Hindlimb muscle (tissue), 1 donor: ENCODE data around the gene GALNT1. TPM values are rescaled to one million over a fixed set of nuclear protein-coding genes. Genes with fewer than 3 reads are reported as not detected.
A peak's percentile ranks its signal among the peaks of the same experiment; 100 is the strongest.

Experiments
- DNase-seq: peaks from one replicate; pipeline ENCODE4 v3.0.0-alpha.2; 2013
- polyA plus RNA-seq: library from polyadenylated mRNA; unstranded; fragments of 120-200 nt; gene quantifications from one replicate; pipeline ENCODE4 v1.2.1, GENCODE V29; 2013; ENCODE audit not compliant: insufficient read length

Gene GALNT1
- polyA plus RNA-seq, 1 donor, result 83.8 TPM

DNA sequence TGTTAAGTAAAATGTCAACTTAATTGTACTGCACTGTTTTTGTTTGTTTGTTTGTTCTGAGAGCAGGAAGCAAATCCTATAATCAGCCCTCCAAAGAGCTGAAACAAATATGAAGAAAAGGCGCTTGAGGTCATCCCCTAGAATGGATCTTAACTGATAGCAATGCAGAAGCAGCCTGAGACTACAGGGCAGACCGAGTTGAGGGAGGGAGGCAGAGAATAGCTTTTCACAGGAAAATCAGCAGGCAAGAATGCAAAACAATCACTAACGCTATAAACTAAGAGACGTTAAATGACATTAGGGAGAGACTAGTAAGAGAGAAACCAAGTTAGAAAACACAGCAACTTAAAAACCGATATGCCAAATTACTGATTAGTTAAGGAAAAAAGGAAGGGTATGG, 37.2 kb downstream of the GALNT1 start:
- no peak for DNase-seq

DNA sequence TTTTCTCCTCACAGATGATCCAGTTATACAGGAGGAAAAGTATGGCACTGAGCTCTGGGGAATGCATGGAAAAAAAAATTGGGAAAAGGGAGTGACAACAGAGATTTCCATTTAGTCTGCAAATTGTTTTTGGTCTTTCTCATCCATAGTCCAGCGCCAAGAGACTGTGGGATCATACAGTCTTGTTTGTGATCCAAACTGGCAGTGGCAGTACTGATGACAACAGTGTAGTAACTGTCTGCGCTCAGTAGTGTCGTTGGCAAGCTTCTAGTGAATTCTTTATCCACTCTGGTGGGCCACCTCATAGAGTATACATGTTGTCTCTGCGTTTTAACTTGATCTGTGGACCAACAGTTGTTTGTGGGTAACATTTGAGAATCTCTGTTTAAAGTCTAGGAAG, 37.9 kb downstream of the GALNT1 start:
- peak; percentile 42 for DNase-seq

DNA sequence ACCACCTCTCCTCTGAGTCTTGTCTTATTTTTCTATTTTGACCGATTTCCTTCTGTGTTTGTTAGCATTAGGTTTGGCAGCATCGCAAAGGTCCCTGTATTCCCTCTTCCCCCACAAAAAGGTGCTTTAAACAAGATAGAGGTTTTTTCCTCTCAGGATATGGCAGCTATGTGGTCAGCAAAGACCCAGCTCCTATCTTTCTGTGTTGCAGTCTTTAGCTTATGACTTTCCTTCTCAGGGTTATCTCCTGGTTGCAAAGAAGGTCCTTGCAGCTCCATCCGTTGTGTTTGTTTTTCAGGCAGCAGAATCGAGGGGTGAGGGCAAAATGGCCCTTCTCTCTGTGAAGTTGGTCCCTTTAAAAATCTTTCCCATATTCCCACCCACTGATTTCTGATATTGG, 38.4 kb downstream of the GALNT1 start:
- no peak for DNase-seq

DNA sequence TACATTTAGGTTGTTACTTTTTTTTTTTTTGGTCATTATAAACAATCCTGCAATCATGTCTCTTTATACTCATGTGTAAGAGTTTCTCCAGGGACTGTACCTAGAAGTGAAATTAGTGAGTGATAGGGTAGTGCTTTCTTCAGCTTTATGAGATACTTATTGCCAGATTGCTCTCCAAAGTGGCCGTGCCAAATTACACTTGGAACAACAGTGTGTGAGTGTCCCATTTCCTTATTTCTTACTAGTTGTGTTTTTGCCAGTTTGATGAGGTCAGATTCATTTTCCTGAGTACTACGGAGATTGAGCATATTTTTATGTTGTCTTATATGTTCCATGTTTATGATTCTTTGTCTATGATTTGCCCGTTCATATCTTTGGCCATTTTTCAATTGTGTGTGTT, 39.2 kb downstream of the GALNT1 start:
- DNase-seq, result no peak

DNA sequence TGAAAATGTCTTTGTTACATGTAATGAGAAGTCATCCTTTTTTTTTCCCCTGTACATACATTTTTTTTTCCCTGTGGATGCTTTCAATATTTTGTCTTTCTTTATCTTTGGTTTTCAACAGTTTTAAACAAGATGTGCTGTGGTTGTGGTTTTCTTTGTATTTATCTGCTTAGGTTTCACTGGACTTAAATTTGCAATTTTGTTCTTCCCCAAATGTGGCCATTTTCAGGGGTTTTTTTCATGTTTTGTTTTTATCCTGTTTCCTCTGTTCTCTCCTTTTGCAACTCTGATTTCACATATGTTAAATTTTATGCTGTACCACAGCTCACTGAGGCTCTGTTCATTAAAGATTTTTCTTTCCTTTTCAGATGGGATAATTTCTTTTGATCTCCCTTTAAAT, 41.7 kb downstream of the GALNT1 start:
- DNase-seq, result no peak

DNA sequence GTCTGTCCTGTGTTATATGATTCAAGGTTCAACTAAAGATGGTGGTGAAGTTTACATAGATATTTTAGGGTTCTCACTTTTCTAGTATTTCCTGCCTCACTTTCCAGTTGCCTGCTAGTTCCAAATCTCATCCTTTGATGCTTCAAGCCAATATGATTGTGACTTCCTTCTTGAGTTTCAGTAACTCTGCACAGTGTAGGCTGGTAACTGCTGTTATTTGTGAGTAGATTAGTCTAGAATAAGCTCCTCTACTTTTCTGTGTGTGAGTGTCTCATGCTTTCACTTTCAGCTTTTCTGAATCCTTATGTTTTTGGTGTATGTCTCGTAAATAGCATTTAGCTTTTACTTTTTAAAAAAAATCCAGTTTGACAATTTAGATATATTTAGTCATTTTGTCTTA, 42.6 kb downstream of the GALNT1 start:
- DNase-seq, result no peak

DNA sequence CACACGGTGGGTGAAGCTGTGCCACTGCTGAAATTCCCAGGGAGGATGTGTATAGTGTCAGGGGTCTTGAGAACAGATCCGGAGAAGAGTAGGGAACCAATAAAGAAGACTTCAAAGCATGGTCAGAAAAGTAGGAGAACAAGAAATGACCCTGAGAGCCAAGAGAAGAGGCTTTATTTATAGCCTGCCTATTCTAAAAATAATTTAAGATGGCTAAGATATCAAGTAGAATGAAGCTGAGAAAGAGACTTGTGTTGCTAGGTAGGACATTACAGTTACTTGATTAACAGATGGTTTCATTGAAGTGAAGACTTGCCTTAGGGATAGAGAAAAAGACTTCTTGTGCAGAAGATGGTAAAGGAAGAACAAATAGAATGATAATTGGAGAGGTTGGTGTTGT, 43.7 kb downstream of the GALNT1 start:
- DNase-seq, result no peak

DNA sequence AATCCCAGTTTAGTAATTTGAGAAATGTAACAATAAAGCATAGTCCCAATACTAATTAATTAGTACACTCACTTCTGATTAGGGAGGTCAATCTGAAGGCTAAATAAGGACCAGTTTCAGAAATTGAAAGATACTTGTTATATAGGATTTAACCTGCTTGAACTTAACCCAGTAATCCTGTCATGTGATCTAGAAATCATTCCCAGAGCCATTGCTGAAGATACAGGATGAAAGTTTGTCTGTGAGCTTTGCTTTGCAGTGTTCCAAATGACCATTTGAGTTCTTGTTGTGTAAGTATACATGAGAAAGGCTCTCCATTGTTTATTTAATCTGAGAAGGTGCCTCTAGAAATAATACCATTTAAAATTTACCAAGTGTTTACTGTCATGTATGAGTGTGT, 52.2 kb downstream of the GALNT1 start:
- DNase-seq, result no peak

DNA sequence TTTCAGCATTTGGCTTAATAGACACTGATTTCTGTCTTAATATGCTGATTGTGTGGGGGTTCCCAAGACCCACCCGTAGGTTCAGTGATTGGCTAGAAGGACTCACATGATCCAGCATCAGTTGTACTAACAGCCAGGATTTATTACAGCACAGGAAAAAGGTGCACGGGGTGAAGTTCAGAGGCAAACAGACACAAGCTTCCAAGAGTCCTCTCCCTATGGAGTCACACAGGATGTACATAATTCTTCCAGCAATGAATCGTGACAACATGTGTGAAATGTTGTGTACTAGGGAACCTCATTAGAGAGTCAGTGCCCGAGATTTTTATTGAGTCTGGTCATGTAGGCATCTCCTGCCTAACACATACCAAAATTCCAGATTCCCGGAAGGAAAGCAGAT, 52.8 kb downstream of the GALNT1 start:
- no peak for DNase-seq

DNA sequence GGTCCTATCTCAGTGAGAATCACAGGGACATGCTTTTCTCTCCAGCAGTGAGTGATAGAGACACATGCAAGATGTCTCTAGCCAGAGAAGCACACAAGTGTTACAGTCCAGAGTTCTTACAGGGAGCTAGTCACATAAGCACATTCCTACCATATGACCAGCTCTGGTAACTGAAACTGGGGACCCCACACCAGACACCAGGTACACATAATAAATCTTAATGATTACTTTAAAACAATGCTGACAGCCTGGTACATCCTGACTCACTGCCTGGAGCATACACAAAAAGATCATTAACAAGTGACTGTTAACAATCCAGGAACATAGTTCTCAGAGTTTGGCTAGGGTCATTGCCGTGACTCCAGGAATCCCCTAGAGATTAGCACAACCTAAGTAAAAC, 53.6 kb downstream of the GALNT1 start:
- DNase-seq, result no peak

DNA sequence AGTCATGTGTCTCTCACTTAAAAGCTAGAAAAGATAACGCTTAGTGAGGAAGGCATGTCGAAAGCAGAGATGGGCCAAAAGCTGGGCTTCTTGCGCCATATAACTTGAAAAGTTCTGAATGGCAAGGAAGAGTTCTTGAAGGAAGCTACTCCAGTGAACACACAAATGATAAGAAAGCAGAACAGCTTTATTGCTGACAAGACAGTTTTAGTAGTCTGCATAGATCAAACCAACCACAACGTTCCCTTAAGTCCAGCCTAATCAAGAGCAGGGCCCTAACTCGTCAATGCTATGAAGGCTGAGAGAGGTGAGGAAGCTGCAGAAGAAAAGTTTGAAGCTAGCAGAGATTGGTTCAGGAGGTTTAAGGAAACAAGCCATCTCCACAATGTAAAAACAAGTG, 55.7 kb downstream of the GALNT1 start:
- DNase-seq, result no peak

DNA sequence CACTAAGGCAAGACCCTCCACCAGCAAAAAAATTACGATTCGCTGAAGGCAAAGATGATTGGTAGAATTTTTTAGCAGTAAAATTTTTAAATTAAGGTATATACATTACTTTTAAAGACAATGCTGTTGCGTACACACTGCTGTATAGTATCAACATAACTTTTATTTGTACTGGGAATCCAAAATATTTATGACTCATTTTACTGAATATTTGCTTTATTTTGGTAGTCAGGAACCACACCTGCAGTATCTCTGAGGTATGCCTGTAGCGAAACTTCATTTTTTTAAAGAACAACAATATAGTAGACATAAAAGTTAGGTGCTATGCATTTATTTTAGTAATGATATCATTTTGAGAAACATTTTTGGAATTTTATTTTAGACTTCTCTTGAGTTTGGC, 57.8 kb downstream of the GALNT1 start:
- DNase-seq, result no peak

DNA sequence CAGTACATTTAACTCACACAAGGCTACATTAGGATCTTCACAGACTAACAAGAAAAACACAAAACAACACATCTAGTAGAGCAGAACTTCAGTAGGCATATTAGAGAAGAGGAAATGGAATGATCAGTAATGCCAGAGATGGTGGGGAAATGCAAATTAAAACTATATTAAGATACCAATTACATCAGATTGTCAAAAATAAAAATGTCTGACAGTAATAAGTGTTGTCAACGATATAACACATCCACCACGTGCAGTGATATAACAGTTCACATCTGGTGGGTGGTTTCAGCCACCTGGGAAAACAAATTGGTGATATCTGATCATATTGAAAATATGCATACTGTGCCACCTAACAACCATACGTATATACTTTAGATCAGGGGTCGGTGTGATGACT, 59.9 kb downstream of the GALNT1 start:
- DNase-seq, result no peak

DNA sequence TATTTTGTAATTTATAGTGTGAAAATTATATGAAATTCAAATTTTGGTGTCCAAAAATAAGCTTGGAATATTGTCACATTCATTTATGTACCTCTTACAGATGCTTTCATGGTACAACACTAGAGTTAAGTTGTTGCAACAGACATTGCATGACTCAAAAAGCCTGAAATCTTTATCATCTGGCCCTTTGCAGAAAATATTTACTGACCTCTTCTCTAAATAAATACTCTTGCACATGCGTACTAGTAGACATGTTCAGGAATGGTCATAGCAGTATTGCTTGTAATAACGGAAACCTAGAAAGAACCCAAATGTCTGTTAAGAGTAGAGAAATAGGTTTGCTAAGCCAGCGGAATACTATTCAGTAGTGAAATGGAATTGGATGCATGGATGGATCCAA, 60.4 kb downstream of the GALNT1 start:
- DNase-seq, result no peak

DNA sequence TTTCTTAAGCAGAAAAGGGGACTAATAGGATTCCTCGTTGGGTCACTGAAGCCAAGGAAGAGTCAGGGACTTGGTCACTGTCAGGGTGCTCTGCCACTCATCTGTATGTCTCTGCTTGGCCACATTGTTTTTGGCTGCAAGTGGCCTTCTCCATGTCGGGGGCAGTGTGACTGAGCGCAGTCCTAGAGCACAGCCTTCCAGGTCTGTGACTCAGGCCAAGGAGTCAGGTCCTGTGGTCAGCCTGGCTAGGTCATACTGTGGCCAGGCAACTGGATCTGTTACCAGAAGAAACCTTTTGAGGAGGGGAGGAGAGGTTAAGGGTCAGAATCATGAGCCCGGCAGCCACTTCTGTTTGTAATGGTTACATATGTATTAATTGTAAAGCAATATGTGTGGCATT, 61.3 kb downstream of the GALNT1 start:
- DNase-seq, result no peak

DNA sequence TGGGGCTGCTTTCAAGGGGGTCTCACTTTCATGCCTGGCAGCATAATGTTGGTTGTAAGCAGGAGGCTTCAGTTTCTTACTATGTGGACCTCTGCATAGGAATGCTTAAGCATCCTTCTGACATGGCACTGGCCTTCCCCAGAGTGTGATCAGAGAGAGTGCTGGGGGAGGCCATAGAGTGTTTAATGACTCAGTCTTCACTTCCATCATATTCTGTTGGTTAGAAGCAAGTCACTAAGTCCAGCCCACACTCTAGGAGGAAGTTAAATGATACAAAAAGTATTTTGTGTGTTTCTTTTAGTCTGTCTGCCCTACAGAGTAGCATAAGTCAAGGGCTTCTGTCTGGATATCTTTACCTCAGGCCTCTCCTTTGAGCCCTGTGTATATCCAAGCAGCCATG, 64.9 kb downstream of the GALNT1 start:
- no peak for DNase-seq

DNA sequence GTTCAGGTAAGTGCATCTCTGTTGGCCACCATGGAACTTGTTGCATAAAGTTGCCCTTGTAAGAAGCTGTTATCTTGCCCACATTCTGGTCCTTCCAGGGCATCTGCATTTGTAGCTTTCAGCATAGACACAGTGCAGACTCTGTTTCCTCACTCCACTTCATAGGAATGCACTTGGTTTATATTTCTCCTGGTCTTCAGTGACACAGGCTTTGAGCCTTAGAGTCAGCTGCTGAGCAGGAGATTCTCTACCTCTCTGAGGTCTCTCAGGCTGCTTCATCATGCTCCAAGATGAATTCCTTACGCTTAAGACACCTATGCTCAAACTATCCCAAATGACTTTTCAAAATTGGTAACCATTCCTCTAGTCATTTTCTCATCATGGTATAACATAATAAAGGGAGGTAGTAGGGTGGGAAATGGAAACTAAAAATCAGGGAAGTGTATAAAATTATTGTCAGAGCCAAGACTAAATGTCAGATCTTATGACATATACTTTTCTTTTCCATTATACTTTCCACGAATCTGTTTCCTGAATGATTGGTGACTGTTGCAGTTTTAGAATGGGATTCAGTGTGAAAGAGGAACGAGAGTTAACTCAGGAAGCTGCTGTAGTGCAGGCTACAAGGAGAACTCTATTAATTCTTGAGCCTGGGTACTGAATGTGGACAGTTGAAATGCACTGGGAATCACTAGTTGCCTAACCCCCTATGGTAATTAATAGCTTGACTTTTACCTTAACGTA, 72.0 kb downstream of the GALNT1 start:
- no peak for DNase-seq

DNA sequence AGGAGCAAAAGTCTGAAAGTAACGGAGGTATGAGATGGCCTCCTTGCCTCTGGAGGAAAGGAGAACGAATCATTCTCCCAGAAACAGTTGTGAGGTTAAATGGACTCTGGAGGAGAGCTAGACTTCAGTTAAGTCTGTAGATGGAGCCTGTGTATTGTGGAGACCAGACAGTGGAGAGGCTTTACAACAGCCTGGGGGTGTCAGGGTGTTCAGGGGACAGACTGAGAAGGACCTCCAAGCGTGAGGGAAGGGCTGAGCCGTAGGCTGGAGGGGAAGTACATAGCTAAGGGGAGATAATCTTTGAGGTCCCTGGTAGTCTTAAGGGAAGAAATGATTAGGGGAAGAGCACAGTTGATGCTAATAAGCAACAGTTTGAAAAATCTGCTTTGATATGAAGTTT, 76.6 kb downstream of the GALNT1 start:
- no peak for DNase-seq

DNA sequence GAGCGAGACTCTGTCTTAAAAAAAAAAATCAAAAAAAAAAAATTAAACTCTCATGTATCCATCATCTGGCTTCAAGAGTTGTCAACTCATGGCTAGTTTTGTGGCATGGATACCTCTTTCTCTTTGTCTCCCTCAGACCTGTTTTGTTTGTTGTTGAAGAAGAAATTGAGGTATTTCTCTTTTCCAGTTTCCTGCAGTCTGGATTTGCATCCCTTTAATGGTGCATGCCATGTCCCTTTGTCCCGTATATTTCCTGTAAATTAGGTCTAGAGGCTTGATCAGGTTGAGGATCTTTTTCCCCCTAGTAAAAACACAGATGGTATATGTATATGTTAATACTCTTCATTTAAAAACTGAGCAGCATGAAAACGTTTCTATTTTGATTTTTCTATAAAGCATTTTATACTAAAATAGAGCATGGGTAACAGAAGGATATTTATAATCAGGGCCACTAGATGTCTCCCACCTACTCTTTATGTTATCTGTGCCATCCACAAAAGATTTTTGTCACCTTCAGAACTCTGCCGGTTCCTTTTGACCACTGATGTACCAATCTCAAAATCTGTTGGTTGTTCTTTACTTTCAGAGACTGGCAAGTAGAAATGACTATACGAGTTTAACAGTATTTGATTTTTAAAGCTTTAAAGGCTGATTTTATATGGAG, 80.1 kb downstream of the GALNT1 start:
- no peak for DNase-seq

DNA sequence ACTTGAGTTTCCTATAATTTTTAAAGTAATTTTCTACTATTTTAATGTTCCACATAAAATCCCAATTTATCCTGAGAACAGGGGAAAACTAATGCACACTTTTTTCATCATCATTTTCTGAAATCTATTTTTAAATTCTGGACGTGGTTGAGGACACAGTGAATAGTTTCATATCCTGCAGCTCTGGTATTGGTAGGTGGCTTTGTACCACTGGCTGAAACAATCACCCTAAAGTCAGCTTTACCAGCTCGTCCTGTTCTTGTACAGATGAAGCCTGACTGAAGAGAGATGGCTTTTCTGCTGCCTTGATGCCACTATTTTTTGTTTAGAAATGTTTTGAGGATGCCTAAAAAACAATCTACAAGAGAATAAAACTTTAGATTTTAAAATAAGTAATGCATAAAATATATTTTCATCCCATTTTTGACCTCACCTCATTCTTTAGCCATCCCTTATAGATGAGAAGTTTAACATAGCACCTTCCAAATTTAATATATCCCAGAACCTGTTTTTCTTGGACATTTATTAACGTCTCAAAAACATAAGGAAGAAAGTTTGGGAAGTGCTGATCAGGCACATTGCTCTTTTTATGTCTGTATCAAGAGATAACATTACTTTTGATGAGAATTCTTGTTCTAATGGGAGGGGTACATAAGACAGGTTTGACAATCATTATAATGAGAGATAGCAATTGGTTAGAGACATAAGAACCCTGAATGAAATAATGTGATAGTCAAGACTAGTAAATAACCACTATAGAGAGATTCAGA, 80.9 kb downstream of the GALNT1 start:
- no peak for DNase-seq

DNA sequence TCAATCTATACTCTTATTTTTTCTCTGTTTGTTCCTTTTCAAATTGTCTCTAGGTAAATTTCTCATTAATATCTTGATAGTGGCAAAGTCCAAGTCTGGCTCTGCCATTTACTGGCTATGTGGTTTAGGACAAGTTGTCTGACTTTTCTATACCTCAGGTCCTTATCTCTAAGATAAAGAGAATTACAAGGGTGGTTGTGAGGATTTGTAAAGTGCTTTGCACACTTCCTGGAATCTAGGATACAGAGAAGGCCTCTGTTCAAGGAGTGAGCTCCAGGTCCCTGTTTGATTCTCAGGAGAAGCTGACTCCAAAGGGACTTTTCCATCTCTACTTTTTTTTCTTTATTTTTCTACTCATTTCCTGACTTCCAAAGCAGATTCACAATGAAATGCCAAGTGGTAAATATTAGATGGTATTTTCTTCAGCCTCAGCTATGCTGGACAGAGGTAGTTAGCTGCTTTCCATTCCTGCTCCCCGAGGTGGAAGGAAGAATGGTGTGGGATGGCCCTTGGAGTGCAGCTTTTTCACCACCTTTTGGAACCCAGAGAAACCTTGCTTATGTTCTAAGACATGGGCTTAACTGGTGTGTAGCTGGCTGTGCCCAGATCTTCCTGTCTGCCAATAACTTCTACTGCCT, 90.5 kb downstream of the GALNT1 start:
- no peak for DNase-seq

DNA sequence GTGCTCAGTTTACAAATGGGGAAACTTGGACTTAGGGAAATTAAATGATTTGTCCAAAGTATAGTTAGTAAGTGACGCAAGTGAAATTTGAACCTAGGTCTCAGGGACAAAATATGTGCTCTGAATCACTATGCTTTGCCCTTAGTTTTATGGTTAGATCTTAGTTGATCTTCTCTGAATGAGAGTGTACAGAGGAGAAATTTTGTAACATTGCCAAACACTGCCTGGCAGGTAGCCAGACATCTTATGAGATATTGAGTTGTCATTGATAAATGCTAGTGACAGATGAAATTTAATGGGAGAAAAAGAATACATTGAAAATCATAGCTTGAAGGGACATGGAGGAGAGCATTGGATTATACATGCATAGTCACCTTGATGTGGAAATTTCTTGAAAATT, 91.4 kb downstream of the GALNT1 start:
- DNase-seq, result no peak

DNA sequence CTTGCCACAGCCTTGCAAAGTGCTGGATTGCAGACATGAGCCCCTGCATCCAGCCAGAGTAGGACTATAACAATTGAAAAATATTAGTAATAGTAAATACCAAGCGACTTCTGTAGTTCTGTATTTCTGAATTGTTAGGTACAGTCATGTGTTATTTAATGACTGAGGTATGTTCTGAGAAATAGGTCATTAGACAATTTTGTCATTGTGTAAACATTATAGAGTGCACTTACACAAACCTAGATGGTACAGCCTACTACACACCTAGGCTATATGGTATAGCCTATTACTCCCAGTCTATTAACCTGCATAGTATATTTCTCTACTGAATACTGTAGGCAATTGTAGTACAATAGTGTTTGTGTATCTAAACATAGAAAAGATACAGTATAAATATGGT, 92.1 kb downstream of the GALNT1 start:
- DNase-seq, result no peak
